ENCODE results near the gene EPB41L3.
"Not testable (repeated sequence)": the region's sequence is repeated elsewhere in the genome, so short reads cannot be mapped to it uniquely, and the experiment has no call there.

EPB41L3 gene

GRCh38 chr18:5543773-5544389, at the start of gene EPB41L3:
Gene EPB41L3, minus strand, starts transcription at chr18:5543997. Its CDS starts 54,814 bp downstream, at chr18:5489183.
- no peak for DNase-seq (ENCODE audit: low spot score)

GRCh38 chr18:5588529-5588928, 44.7 kb upstream of the EPB41L3 start:
- no peak for DNase-seq (ENCODE audit: low spot score)

- DNase-seq (ENCODE audit: low spot score) = no peak
These were observed 41.9 kb upstream of the EPB41L3 start for GRCh38 chr18:5585653-5586052.

GRCh38 chr18:5584746-5585417, 41.1 kb upstream of the EPB41L3 start:
- no peak for DNase-seq (ENCODE audit: low spot score)

- no peak for DNase-seq (ENCODE audit: low spot score)
These were observed 39.3 kb upstream of the EPB41L3 start for GRCh38 chr18:5582849-5583681.

- DNase-seq (ENCODE audit: low spot score) = no peak
These were observed 38.3 kb upstream of the EPB41L3 start for GRCh38 chr18:5582076-5582475.

GRCh38 chr18:5574843-5575242, 31.0 kb upstream of the EPB41L3 start:
- no peak for DNase-seq (ENCODE audit: low spot score)

GRCh38 chr18:5571666-5572065, 27.9 kb upstream of the EPB41L3 start:
- DNase-seq (ENCODE audit: low spot score) = no peak

- not testable (repeated sequence) for DNase-seq (ENCODE audit: low spot score)
These were observed 26.8 kb upstream of the EPB41L3 start for GRCh38 chr18:5570613-5571012.

- no peak for DNase-seq (ENCODE audit: low spot score)
These were observed 24.6 kb upstream of the EPB41L3 start for GRCh38 chr18:5568416-5568815.

GRCh38 chr18:5558851-5559250, 15.1 kb upstream of the EPB41L3 start:
- DNase-seq (ENCODE audit: low spot score) = no peak

- no peak for DNase-seq (ENCODE audit: low spot score)
These were observed 12.6 kb upstream of the EPB41L3 start for GRCh38 chr18:5556310-5556974.

GRCh38 chr18:5554629-5555028, 10.8 kb upstream of the EPB41L3 start:
- DNase-seq (ENCODE audit: low spot score) = no peak

GRCh38 chr18:5546660-5547059, 2.9 kb upstream of the EPB41L3 start:
- no peak for DNase-seq (ENCODE audit: low spot score)

- no peak for DNase-seq (ENCODE audit: low spot score)
These were observed 639 bp downstream of the EPB41L3 start for GRCh38 chr18:5543036-5543680.

- DNase-seq (ENCODE audit: low spot score) = no peak
These were observed 1.2 kb downstream of the EPB41L3 start for GRCh38 chr18:5542515-5543035.

- no peak for DNase-seq (ENCODE audit: low spot score)
These were observed 2.2 kb downstream of the EPB41L3 start for GRCh38 chr18:5541644-5542043.

- DNase-seq (ENCODE audit: low spot score) = no peak
These were observed 4.4 kb downstream of the EPB41L3 start for GRCh38 chr18:5539391-5539790.

GRCh38 chr18:5538544-5538943, 5.3 kb downstream of the EPB41L3 start:
- DNase-seq (ENCODE audit: low spot score) = no peak

- DNase-seq (ENCODE audit: low spot score) = no peak
These were observed 5.9 kb downstream of the EPB41L3 start for GRCh38 chr18:5537860-5538259.

- no peak for DNase-seq (ENCODE audit: low spot score)
These were observed 9.0 kb downstream of the EPB41L3 start for GRCh38 chr18:5534845-5535244.

- DNase-seq (ENCODE audit: low spot score) = no peak
These were observed 11.7 kb downstream of the EPB41L3 start for GRCh38 chr18:5532066-5532465.

Measured in hematopoietic multipotent progenitor cell treated with erythropoietin and hydrocortisone succinate and interleukin-3 and kit ligand, for 15 days (in vitro differentiated cells).